Activated CD4-positive, alpha-beta T cell treated with anti-CD3 and anti-CD28 coated beads, Interleukin-2, amount 50 U/mL, for 4 hours (primary cell): Measurements from ENCODE around the gene SYNJ2.

Experiments
- DNase-seq, 2 experiments: peaks; one replicate each; pipeline ENCODE4 v3.0.0-alpha.2; 2020

Gene SYNJ2

DNA sequence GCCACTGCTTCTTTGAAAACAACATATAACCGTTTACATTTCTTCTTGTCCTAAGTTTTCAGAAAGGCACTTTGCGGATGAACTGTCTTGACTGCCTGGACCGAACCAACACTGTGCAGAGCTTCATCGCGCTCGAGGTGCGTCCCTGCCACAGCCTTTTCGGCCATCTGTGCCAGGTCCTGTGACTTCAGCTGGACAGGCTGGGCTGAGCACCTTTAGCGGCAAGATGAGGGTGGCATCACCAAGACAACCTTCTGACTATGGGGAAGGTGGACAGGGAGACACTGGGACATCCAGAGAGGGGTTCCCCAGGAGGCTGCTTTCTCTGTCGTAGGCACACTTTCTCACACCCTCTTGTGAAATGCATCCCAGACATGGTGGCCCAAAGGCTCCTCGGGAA is 82.1 kb downstream of the SYNJ2 start:
- DNase-seq: no peak

DNA sequence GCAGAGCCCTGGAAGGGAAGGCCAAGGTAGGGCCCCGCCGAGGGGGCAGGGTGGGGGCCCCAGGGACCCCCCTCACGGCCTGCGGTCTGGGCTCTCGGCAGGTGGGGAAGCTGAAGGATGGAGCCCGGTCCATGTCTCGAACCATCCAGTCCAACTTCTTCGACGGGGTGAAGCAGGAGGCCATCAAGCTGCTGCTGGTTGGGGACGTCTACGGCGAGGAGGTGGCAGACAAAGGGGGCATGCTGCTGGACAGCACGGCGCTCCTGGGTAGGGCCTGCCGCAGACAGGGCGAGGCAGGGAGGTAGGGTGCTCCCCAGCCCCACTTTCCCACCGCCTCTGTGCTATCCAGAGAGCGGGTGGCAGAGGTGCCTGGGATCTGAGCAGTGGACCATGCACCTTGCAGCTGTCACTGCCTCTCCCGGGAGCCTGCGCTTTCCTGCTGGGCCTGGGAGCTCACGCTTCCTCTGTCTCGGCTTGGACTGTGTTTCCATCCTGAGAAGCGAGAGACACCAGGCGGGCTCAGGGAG is 83.1 kb downstream of the SYNJ2 start:
- no peak for DNase-seq

GRCh38 chr6:158066136-158066781 is 84.6 kb downstream of the SYNJ2 start:
- no peak for DNase-seq

DNA sequence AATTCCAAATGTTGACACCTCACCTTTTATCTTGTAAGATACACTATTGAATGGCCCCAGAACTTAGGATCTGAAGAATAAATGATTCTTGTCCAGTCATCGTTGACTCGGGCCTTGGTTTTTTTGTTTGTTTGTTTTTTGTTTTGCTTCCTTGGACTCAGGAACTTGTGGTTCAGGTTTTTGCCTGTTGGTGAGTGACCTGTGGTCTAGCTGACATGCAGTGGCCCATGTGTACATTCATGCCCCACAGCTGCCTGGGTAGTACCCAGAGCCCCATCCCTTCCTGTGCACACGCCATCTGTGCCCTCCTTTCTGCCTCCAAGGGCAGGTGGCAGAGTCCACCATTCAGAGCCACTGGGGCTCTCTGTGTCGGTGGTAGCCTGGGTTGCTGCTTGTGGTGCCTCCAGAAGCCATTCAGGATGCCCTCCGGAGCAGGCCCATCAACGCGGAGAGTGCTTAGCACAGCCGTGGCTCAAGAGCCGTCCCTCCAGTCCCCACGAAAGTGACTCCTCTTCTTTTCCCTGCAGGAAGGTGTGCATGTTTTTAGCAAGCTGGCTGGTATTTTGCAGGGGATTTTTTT is 85.9 kb downstream of the SYNJ2 start:
- DNase-seq: no peak

DNA sequence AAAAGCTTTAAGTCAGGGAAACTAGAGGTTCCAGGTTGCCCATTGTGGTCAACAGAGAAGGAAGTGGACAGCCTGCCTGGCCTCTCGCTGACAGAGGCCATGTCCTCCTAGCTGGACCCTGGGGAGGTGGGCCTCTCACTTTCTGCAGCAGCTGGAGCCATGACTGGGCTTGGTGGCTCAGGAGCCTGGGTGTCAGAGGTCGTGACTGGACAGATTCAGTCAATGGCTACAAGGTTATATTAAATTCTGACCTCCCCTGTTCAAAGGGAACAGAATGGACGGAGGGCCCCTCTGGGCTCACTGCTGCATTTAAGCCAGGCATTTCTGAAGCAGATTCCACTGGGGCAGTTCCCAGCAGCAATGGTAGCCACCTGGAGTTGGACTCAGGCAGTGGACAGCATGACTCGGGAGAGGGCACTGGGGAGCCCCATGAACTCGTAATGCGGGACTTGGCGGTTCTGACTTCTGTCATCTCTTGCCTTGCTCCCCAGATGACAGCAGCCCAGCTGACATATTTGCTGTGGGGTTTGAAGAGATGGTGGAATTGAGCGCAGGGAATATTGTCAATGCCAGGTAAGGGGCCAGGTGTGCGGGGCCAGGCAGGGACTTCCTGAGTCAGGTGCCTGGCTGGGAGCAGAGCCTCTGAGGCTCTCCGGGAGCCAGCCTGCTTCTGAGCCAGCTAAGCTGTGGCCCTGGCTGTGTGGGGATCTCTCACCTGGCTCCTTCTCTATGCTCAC is 86.7 kb downstream of the SYNJ2 start:
- DNase-seq: no peak

DNA sequence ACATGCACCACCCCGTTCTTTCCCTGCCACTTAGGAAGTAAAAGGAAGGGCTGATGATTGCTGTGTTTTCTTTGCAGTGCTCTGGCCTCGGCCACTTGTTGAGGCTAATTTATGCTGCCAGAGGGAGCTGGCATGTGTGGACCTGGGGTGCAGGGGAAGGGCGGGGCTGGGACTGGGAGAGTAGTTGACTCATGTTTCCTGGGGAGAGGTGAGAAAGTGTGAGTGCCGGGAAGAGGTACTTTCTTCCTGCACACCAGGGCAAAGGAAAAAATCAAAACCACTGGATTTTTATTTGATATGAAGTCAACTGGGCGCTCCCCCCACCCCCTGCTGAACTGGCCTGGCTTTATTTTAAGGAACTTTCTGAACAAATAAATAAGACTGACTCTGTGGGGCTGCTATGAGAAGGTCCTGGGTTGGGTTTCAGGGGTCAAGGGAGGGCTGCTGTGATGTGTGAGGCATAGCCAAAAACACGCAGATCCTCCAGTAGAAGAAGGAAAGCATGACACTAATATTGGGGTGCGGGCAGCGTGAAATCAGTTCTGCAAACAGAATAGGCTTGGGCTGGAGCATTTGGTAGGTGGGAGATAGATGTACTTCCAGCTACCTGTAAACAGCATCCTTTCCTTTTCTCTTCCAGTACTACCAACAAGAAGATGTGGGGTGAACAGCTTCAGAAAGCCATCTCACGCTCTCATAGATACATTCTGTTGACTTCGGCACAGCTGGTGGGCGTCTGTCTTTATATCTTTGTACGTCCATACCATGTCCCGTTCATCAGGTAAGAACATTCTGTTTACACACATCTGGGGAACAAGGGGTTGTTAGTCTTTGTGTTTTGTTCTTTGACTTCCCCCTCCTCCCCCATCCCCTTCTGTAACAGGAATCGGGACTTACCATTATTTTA is 87.5 kb downstream of the SYNJ2 start:
- DNase-seq: no peak

DNA sequence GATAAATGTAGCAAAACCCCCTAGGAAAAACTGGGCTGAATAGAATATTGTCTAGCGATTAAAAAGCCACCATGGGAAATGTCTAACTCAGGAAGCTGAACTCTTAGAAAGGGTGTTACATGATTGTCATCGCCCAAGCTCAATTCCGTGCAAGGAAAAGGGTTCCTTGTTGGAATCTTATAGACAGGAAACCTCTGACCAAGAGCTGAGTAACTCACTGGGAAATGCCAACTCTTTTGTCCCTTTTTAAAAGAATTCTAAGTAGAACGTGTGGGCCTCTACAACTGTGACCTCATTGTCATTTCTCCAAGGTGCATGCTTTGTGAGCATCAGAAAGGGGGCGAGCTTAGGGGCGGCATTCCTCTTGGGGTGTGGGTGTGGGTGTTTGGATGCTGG is 88.1 kb downstream of the SYNJ2 start:
- no peak for DNase-seq

GRCh38 chr6:158070513-158070912 is 88.8 kb downstream of the SYNJ2 start:
- DNase-seq: no peak

GRCh38 chr6:158071121-158072082 is 89.7 kb downstream of the SYNJ2 start:
- DNase-seq: no peak

- peak; percentile 63 to 68 for DNase-seq
These were observed 90.5 kb downstream of the SYNJ2 start for GRCh38 chr6:158072083-158072721.

DNA sequence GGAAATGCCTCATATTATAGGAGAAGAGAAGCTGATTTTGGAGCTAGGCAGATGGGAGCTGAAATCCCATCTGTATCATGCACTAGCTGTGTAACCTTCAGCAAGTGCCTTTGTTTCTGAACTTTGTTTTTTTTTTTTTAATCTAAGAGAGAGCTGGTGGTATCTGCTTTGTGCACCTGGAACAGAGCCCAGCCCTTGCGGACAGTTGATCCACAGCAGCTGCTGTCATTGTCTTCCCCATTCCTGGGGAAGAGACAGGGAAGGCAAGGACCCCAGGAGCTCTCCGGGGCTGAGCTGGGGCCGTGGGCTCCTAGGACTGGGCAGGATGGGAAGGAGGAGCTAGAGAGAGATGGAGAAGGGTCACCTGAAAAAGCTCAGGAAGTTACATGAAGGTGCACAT is 92.1 kb downstream of the SYNJ2 start:
- DNase-seq: no peak

GRCh38 chr6:158076548-158076947 is 94.9 kb downstream of the SYNJ2 start:
- DNase-seq: no peak

- no peak for DNase-seq
These were observed 96.0 kb downstream of the SYNJ2 start for GRCh38 chr6:158077676-158078075.

DNA sequence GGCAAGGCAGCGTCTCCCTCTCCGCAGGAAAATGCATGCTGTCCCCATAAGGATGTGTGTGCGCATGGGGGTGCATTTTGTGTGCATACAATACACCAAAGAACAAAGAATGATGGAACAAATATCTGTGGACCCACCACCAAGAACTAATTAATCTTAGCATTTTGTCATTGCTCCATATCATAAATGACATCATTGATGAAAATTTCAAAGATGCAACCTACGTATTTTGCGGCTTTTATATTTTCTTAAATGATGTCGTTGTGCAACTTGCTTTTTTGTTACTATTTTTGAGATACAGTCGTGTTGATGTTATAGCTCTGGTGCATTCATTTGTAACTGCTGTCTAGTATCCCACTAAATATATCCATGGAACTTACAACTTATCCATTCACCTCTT is 96.7 kb downstream of the SYNJ2 start:
- DNase-seq: no peak

DNA sequence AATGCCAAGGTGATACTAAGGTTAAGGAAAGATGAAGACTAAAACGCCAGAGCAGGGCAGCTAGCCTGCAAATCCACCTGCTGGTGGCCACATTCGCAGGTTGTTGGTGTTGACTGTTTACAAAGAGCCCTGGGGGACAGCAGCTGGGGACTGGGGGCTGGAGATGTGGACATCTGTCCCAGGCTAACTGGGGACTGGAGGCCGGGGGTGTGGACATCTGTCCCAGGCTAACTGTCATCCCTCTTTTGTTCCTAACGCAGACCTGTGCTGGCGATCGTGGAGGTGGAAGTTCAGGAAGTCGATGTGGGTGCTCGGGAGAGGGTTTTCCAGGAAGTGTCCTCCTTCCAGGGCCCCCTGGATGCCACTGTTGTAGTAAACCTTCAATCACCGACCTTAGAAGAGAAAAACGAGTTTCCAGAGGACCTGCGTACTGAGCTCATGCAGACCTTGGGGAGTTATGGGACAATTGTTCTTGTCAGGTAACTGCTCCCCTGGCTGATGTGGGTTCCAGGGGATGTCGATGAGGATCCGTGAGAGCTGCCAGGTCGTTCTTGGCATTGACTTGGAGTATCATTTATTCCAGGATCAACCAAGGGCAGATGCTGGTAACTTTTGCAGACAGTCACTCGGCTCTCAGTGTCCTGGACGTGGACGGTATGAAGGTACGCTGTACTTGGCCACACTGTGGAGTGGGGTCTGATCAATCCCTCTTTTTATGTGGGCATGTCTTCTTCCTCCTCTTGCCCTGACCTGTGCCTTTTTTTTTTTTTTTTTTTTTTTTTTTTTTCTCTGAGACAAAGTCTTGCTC is 99.4 kb downstream of the SYNJ2 start:
- DNase-seq: no peak

DNA sequence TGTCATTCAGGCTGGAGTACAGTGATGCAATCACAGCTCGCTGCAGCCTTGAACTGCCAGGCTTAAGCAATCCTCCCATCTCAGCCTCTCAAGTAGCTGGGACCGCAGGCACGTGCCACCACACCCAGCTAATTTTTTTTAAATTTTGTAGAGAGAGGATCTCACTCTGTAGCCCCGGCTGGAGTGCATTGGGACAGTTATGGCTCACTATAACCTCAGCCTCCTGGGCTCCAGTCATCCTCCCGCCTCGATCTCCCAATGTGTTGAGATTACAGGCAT is 99.9 kb downstream of the SYNJ2 start:
- no peak for DNase-seq

- no peak for DNase-seq
These were observed 102.0 kb downstream of the SYNJ2 start for GRCh38 chr6:158083455-158084325.

- DNase-seq: no peak
These were observed 103.8 kb downstream of the SYNJ2 start for GRCh38 chr6:158085261-158086053.

DNA sequence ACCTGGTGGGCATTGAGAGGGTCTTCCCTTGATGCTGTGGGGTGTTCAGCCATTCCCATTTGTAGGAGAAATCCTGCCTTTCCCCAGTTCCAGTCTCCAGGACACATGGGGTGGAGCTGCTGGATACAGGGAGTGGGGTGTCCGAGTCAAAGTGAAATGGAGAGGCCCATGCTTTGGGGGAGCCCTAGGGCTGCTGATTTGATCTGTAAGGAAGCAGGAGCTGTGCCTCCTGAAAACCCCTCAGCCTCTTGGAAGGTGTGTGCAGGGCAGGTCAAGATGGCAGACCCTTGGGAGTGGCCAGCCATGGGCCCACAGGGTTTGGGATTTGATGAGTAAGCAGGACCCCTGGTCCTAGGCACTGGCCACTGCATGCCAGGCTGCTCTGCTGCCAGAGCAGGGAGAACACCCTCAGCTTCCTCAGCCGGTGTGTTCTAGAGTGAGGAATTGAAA is 104.4 kb downstream of the SYNJ2 start:
- no peak for DNase-seq
